ENCODE data around the gene TMEM145.
"Not testable (repeated sequence)": the region's sequence is repeated elsewhere in the genome, so short reads cannot be mapped to it uniquely, and the experiment has no call there.

The TMEM145 gene

GRCh38 chr19:42313096-42313839, at the start of gene TMEM145:
TSS of gene TMEM145 (plus strand) at chr19:42313309. CDS start at chr19:42313377, 68 bp downstream.
- H3K4me1 ChIP-seq (ENCODE audit: control insufficient read depth, insufficient read depth, low read length, unreplicated experiment), result peaks cover 4% of the 10 kb centered on the region
- H2AFZ ChIP-seq (ENCODE audit: low read length, unreplicated experiment), result no peak within 1 kb of the TSS
- H3K4me3 ChIP-seq (ENCODE audit: low read depth, low read length), result peak within 1 kb of the TSS; percentile 71
- no peaks in the 10 kb centered on the region for H3K79me2 ChIP-seq (ENCODE audit: control insufficient read depth, insufficient read depth, low read length, unreplicated experiment)
- H3K27ac ChIP-seq (ENCODE audit: low read depth, low read length), result no peak within 1 kb of the TSS
- peaks cover 22% of the 10 kb centered on the region for H3K27me3 ChIP-seq (ENCODE audit: insufficient read depth, low read length)
- no peaks in the 10 kb centered on the region for H3K36me3 ChIP-seq (ENCODE audit: insufficient read depth, low read length)

GRCh38 chr19:42266105-42266504, 47.0 kb upstream of the TMEM145 start:
- peaks cover 15% of the 10 kb centered on the region for H3K79me2 ChIP-seq (ENCODE audit: control insufficient read depth, insufficient read depth, low read length, unreplicated experiment)
- not testable (repeated sequence) for H2AFZ ChIP-seq (ENCODE audit: low read length, unreplicated experiment); H3K27me3 ChIP-seq (ENCODE audit: insufficient read depth, low read length)

GRCh38 chr19:42266928-42267603, 46.0 kb upstream of the TMEM145 start:
- Histone ChIP-seq H3K79me2 (ENCODE audit: control insufficient read depth, insufficient read depth, low read length, unreplicated experiment) (peaks cover 22% of the 10 kb centered on the region), H3K4me3 (ENCODE audit: low read depth, low read length) (peak overlapping the region; percentile 92)
- H3K27ac ChIP-seq (ENCODE audit: low read depth, low read length); H3K27me3 ChIP-seq (ENCODE audit: insufficient read depth, low read length); H3K4me1 ChIP-seq (ENCODE audit: control insufficient read depth, insufficient read depth, low read length, unreplicated experiment); H2AFZ ChIP-seq (ENCODE audit: low read length, unreplicated experiment); H3K36me3 ChIP-seq (ENCODE audit: insufficient read depth, low read length): not testable (repeated sequence)

More at GRCh38 chr19:42266105-42266504, 47.0 kb upstream of the TMEM145 start:
- not testable (repeated sequence) for H3K4me3 ChIP-seq (ENCODE audit: low read depth, low read length); H3K36me3 ChIP-seq (ENCODE audit: insufficient read depth, low read length); H3K27ac ChIP-seq (ENCODE audit: low read depth, low read length); H3K4me1 ChIP-seq (ENCODE audit: control insufficient read depth, insufficient read depth, low read length, unreplicated experiment)

- Histone ChIP-seq H3K79me2 (ENCODE audit: control insufficient read depth, insufficient read depth, low read length, unreplicated experiment) (peaks cover 24% of the 10 kb centered on the region), H3K27me3 (ENCODE audit: insufficient read depth, low read length) (no peaks in the 10 kb centered on the region), H3K4me3 (ENCODE audit: low read depth, low read length) (peak overlapping the region; percentile 92), H3K27ac (ENCODE audit: low read depth, low read length) (no peak overlapping the region), H3K36me3 (ENCODE audit: insufficient read depth, low read length) (no peaks in the 10 kb centered on the region), H3K4me1 (ENCODE audit: control insufficient read depth, insufficient read depth, low read length, unreplicated experiment) (peaks cover 8% of the 10 kb centered on the region), H2AFZ (ENCODE audit: low read length, unreplicated experiment) (peak overlapping the region; percentile 72)
Observed at GRCh38 chr19:42267644-42268141, 45.4 kb upstream of the TMEM145 start.

- Histone ChIP-seq H2AFZ (ENCODE audit: low read length, unreplicated experiment) (peak overlapping the region; percentile 94), H3K4me3 (ENCODE audit: low read depth, low read length) (peak overlapping the region; percentile 92)
Observed at GRCh38 chr19:42268142-42268703, 44.9 kb upstream of the TMEM145 start.

GRCh38 chr19:42268704-42269477, 44.2 kb upstream of the TMEM145 start, which contains the start of gene CIC:
TSS of gene CIC (plus strand) at chr19:42269252. CDS start at chr19:42271784, 2,532 bp downstream.
- Histone ChIP-seq H3K27ac (ENCODE audit: low read depth, low read length) (peak within 1 kb of the TSS; percentile 98), H3K79me2 (ENCODE audit: control insufficient read depth, insufficient read depth, low read length, unreplicated experiment) (peaks cover 24% of the 10 kb centered on the region), H3K4me3 (ENCODE audit: low read depth, low read length) (peak within 1 kb of the TSS; percentile 92), H3K4me1 (ENCODE audit: control insufficient read depth, insufficient read depth, low read length, unreplicated experiment) (peaks cover 8% of the 10 kb centered on the region), H3K27me3 (ENCODE audit: insufficient read depth, low read length) (no peaks in the 10 kb centered on the region), H2AFZ (ENCODE audit: low read length, unreplicated experiment) (peak within 1 kb of the TSS; percentile 94), H3K36me3 (ENCODE audit: insufficient read depth, low read length) (no peaks in the 10 kb centered on the region)

More at GRCh38 chr19:42268142-42268703, 44.9 kb upstream of the TMEM145 start:
- Histone ChIP-seq H3K36me3 (ENCODE audit: insufficient read depth, low read length) (no peaks in the 10 kb centered on the region), H3K4me1 (ENCODE audit: control insufficient read depth, insufficient read depth, low read length, unreplicated experiment) (peaks cover 8% of the 10 kb centered on the region), H3K27me3 (ENCODE audit: insufficient read depth, low read length) (no peaks in the 10 kb centered on the region), H3K79me2 (ENCODE audit: control insufficient read depth, insufficient read depth, low read length, unreplicated experiment) (peaks cover 24% of the 10 kb centered on the region), H3K27ac (ENCODE audit: low read depth, low read length) (peak overlapping the region; percentile 94)

- Histone ChIP-seq H2AFZ (ENCODE audit: low read length, unreplicated experiment) (no peak overlapping the region), H3K36me3 (ENCODE audit: insufficient read depth, low read length) (no peaks in the 10 kb centered on the region), H3K27me3 (ENCODE audit: insufficient read depth, low read length) (no peaks in the 10 kb centered on the region), H3K79me2 (ENCODE audit: control insufficient read depth, insufficient read depth, low read length, unreplicated experiment) (peaks cover 26% of the 10 kb centered on the region), H3K27ac (ENCODE audit: low read depth, low read length) (peak overlapping the region; percentile 98), H3K4me1 (ENCODE audit: control insufficient read depth, insufficient read depth, low read length, unreplicated experiment) (peaks cover 8% of the 10 kb centered on the region), H3K4me3 (ENCODE audit: low read depth, low read length) (peak overlapping the region; percentile 92)
Observed at GRCh38 chr19:42269478-42270345, 43.4 kb upstream of the TMEM145 start.

- H3K36me3 ChIP-seq (ENCODE audit: insufficient read depth, low read length), result no peaks in the 10 kb centered on the region
- peak overlapping the region; percentile 98 for H3K27ac ChIP-seq (ENCODE audit: low read depth, low read length)
- peak overlapping the region; percentile 60 for H2AFZ ChIP-seq (ENCODE audit: low read length, unreplicated experiment)
Observed at GRCh38 chr19:42270346-42271044, 42.6 kb upstream of the TMEM145 start.

GRCh38 chr19:42271045-42271419, 42.1 kb upstream of the TMEM145 start:
- Histone ChIP-seq H3K27ac (ENCODE audit: low read depth, low read length) (peak overlapping the region; percentile 98), H3K79me2 (ENCODE audit: control insufficient read depth, insufficient read depth, low read length, unreplicated experiment) (peaks cover 36% of the 10 kb centered on the region), H3K4me3 (ENCODE audit: low read depth, low read length) (peak overlapping the region; percentile 92)

More at GRCh38 chr19:42270346-42271044, 42.6 kb upstream of the TMEM145 start:
- Histone ChIP-seq H3K27me3 (ENCODE audit: insufficient read depth, low read length) (no peaks in the 10 kb centered on the region), H3K4me1 (ENCODE audit: control insufficient read depth, insufficient read depth, low read length, unreplicated experiment) (peaks cover 8% of the 10 kb centered on the region), H3K79me2 (ENCODE audit: control insufficient read depth, insufficient read depth, low read length, unreplicated experiment) (peaks cover 32% of the 10 kb centered on the region), H3K4me3 (ENCODE audit: low read depth, low read length) (peak overlapping the region; percentile 92)

More at GRCh38 chr19:42271045-42271419, 42.1 kb upstream of the TMEM145 start:
- Histone ChIP-seq H3K36me3 (ENCODE audit: insufficient read depth, low read length) (no peaks in the 10 kb centered on the region), H2AFZ (ENCODE audit: low read length, unreplicated experiment) (no peak overlapping the region), H3K27me3 (ENCODE audit: insufficient read depth, low read length) (no peaks in the 10 kb centered on the region), H3K4me1 (ENCODE audit: control insufficient read depth, insufficient read depth, low read length, unreplicated experiment) (peaks cover 8% of the 10 kb centered on the region)
